ENCODE results near the gene CPLX1.

DNA sequence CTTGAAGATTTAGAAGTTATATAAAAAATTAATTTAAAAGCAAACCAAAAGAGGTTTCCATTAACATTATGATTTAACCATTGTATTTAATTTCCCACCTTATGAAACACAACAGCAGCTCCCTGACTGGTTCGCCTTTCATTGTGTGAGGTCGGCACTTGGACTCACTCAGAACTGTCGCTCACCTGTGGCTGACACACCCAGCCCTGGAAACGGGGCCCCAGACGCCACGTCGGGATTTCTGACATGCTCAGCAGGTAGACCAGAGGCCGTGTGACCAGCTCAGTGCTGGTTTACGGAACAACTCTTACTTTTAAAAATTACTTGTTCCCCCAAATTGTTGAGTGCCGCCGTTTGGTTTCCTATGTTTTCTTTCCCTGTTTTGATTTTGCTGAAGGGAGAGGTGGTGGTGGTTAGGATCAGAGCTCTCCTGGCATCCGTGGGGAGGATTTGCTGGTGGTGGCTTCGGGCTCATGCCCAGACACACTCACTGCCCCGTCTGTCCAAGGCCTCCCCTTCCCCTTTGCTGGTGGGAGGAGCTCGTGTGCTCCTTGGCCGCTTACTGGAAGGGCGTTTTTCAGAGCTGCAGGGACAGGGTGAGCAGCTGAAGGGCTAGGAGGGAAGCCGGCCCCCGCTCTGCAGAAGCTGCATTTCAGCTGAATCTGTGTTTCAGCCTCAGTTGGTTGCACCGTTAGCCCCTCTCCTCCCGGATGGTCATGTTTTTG is 59.2 kb downstream of the CPLX1 start:
- TF ChIP-seq ZBTB43 (CRISPR knock-in tag; IDR thresholded peaks at IDR 0.05) (no peak), RELA (CRISPR knock-in tag; IDR thresholded peaks at IDR 0.05; ENCODE audit: borderline replicate concordance) (no peak), SMAD3 (CRISPR knock-in tag; IDR thresholded peaks at IDR 0.05; ENCODE audit: borderline replicate concordance) (no peak), MAX (CRISPR knock-in tag; IDR thresholded peaks at IDR 0.05) (peak; percentile 25; the same call in 1 of the 2 replicates), NR3C1 (CRISPR knock-in tag; conservative IDR thresholded peaks at IDR 0.05; ENCODE audit: low read depth) (no peak), USF1 (CRISPR knock-in tag; IDR thresholded peaks at IDR 0.05) (no peak)
- TF ChIP-seq, protein P1, sequence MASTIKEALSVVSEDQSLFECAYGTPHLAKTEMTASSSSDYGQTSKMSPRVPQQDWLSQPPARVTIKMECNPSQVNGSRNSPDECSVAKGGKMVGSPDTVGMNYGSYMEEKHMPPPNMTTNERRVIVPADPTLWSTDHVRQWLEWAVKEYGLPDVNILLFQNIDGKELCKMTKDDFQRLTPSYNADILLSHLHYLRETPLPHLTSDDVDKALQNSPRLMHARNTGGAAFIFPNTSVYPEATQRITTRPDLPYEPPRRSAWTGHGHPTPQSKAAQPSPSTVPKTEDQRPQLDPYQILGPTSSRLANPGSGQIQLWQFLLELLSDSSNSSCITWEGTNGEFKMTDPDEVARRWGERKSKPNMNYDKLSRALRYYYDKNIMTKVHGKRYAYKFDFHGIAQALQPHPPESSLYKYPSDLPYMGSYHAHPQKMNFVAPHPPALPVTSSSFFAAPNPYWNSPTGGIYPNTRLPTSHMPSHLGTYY (CRISPR knock-in tag; IDR thresholded peaks at IDR 0.05), result no peak
- TF ChIP-seq, protein P2, sequence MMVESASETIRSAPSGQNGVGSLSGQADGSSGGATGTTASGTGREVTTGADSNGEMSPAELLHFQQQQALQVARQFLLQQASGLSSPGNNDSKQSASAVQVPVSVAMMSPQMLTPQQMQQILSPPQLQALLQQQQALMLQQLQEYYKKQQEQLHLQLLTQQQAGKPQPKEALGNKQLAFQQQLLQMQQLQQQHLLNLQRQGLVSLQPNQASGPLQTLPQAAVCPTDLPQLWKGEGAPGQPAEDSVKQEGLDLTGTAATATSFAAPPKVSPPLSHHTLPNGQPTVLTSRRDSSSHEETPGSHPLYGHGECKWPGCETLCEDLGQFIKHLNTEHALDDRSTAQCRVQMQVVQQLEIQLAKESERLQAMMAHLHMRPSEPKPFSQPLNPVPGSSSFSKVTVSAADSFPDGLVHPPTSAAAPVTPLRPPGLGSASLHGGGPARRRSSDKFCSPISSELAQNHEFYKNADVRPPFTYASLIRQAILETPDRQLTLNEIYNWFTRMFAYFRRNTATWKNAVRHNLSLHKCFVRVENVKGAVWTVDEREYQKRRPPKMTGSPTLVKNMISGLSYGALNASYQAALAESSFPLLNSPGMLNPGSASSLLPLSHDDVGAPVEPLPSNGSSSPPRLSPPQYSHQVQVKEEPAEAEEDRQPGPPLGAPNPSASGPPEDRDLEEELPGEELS (CRISPR knock-in tag; IDR thresholded peaks at IDR 0.05), result no peak
- TF ChIP-seq, protein P3, sequence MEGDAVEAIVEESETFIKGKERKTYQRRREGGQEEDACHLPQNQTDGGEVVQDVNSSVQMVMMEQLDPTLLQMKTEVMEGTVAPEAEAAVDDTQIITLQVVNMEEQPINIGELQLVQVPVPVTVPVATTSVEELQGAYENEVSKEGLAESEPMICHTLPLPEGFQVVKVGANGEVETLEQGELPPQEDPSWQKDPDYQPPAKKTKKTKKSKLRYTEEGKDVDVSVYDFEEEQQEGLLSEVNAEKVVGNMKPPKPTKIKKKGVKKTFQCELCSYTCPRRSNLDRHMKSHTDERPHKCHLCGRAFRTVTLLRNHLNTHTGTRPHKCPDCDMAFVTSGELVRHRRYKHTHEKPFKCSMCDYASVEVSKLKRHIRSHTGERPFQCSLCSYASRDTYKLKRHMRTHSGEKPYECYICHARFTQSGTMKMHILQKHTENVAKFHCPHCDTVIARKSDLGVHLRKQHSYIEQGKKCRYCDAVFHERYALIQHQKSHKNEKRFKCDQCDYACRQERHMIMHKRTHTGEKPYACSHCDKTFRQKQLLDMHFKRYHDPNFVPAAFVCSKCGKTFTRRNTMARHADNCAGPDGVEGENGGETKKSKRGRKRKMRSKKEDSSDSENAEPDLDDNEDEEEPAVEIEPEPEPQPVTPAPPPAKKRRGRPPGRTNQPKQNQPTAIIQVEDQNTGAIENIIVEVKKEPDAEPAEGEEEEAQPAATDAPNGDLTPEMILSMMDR (IDR thresholded peaks at IDR 0.05), result no peak
- TF ChIP-seq, protein P4, sequence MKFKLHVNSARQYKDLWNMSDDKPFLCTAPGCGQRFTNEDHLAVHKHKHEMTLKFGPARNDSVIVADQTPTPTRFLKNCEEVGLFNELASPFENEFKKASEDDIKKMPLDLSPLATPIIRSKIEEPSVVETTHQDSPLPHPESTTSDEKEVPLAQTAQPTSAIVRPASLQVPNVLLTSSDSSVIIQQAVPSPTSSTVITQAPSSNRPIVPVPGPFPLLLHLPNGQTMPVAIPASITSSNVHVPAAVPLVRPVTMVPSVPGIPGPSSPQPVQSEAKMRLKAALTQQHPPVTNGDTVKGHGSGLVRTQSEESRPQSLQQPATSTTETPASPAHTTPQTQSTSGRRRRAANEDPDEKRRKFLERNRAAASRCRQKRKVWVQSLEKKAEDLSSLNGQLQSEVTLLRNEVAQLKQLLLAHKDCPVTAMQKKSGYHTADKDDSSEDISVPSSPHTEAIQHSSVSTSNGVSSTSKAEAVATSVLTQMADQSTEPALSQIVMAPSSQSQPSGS (CRISPR knock-in tag; IDR thresholded peaks at IDR 0.05; ENCODE audit: borderline replicate concordance, low read depth), result no peak
